HG03175 (cell line): ENCODE results near the gene ACOX1.

Experiments
- ATAC-seq: cut with Tn5 transposase; IDR thresholded peaks from one replicate; pipeline ENCODE4 v1.9.1; 2021; ENCODE audit warnings: mild to moderate bottlenecking, moderate library complexity; ENCODE audit not compliant: unreplicated experiment

The ACOX1 gene

GRCh38 chr17:75893305-75894048 lies 85.5 kb downstream of the ACOX1 start:
- ATAC-seq = no peak

- ATAC-seq = no peak
Observed at GRCh38 chr17:75892556-75893224, 86.3 kb downstream of the ACOX1 start.

GRCh38 chr17:75891605-75892555 lies 87.1 kb downstream of the ACOX1 start:
- no peak for ATAC-seq
